ENCODE data around the gene PLK3. TPM values are rescaled to one million over a fixed set of nuclear protein-coding genes. Genes with fewer than 3 reads are reported as not detected.

The PLK3 gene
- total and polyA plus RNA-seq, 8 donors: 6.1 to 35.3 (median 12.9) TPM

GRCh38 chr1:44777969-44778635 is 22.1 kb upstream of the PLK3 start:
- 65 to 68% methylated on average over 13 of the region's 13 CpGs for WGBS, 2 donors
- H3K36me3 ChIP-seq: peaks cover 0 to 18% (median 9%) of the 10 kb centered on the region in 3 donors
- H3K27me3 ChIP-seq: no peaks in the 10 kb centered on the region
- H3K9me3 ChIP-seq: no peaks in the 10 kb centered on the region
- DNase-seq (peak in 2 of 6 donors; percentile 13 to 25), ATAC-seq (no peak), FAIRE-seq (no peak)
- no peak for TF ChIP-seq CTCF (IDR thresholded peaks at IDR 0.05)
- intact Hi-C loops (cut with DNase I): no loop called here
- peaks cover 0 to 21% (median 4%) of the 10 kb centered on the region in 3 donors for H3K4me1 ChIP-seq
- H3K27ac ChIP-seq: no peak overlapping the region
- peak overlapping the region in 1 of 4 donors; percentile 86 for H3K4me3 ChIP-seq

- Histone ChIP-seq H3K27ac (no peak overlapping the region), H3K36me3 (peaks cover 0 to 18% (median 9%) of the 10 kb centered on the region in 3 donors), H3K9me3 (no peaks in the 10 kb centered on the region), H3K27me3 (no peaks in the 10 kb centered on the region), H3K4me3 (no peak overlapping the region), H3K4me1 (peaks cover 0 to 24% (median 4%) of the 10 kb centered on the region in 3 donors)
- no peak for FAIRE-seq
- ATAC-seq: no peak
- DNase-seq: peak in 1 of 6 donors; percentile 17
- TF ChIP-seq CTCF (IDR thresholded peaks at IDR 0.05): no peak
- WGBS, 2 donors: 94 to 95% methylated on average over 6 of the region's 6 CpGs
- intact Hi-C loops (cut with DNase I): no loop called here
These were observed 21.2 kb upstream of the PLK3 start for GRCh38 chr1:44778705-44779576.

DNA sequence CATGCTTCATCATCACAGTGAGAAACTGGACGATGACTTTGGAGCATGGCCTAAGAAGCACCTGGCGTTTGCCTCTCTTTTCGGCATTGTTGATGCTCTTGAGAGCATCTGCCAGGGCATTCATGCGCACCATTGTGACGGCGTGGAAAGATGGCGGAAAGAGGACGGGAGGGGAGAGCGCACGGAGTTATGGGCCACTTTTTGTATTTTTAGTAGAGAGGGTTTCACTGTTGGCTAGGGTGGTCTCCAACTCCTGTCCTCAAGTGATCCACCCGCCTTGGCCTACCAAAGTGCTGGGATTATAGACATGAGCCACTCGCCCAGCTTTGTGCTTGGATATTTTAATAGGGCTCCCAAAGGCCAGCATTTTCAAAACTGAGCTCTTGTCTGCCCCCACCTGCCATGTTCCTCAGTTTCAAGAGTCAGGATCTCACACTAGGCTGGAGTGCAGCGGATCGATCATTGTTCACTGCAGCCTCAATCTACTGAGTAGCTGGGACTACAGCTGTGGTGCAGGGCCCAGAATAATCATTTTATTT is 19.5 kb upstream of the PLK3 start:
- no peaks in the 10 kb centered on the region for H3K9me3 ChIP-seq
- FAIRE-seq (no peak), ATAC-seq (no peak), DNase-seq (peak in 2 of 6 donors; percentile 5 to 15)
- H3K27ac ChIP-seq: no peak overlapping the region
- intact Hi-C loops (cut with DNase I): no loop called here
- H3K27me3 ChIP-seq: no peaks in the 10 kb centered on the region
- H3K4me1 ChIP-seq: peaks cover 0 to 21% (median 4%) of the 10 kb centered on the region in 3 donors
- no peak for TF ChIP-seq CTCF (IDR thresholded peaks at IDR 0.05)
- H3K36me3 ChIP-seq: peaks cover 0 to 18% (median 9%) of the 10 kb centered on the region in 3 donors
- WGBS, 2 donors: 90 to 91% methylated on average over 14 of the region's 14 CpGs
- H3K4me3 ChIP-seq: no peak overlapping the region

- FAIRE-seq: no peak
- peaks cover 0 to 10% (median 0%) of the 10 kb centered on the region in 3 donors for H3K4me1 ChIP-seq
These were observed 16.5 kb upstream of the PLK3 start for GRCh38 chr1:44783697-44784093.

More at GRCh38 chr1:44783697-44784093, 16.5 kb upstream of the PLK3 start:
- ATAC-seq: peak in 1 of 4 donors; percentile 6
- Histone ChIP-seq H3K4me3 (peak overlapping the region in 2 of 4 donors; percentile 37 to 47), H3K27me3 (no peaks in the 10 kb centered on the region), H3K27ac (no peak overlapping the region), H3K36me3 (peaks cover 0 to 5% (median under 1%) of the 10 kb centered on the region in 3 donors), H3K9me3 (no peaks in the 10 kb centered on the region)
- intact Hi-C loops (cut with DNase I): no loop called here
- no peak for TF ChIP-seq CTCF (IDR thresholded peaks at IDR 0.05)
- DNase-seq: peak in 1 of 6 donors; percentile 62
- 40 to 41% methylated on average over 8 of the region's 8 CpGs for WGBS, 2 donors

Data from pancreas (tissue), 10 donors.